DMS79 (cell line): ENCODE results near the gene SMIM24.
"Not testable (repeated sequence)": the region's sequence is repeated elsewhere in the genome, so short reads cannot be mapped to it uniquely, and the experiment has no call there.

ENCODE experiments used
- DNase-seq: peaks from one replicate; lab custom pipeline; 2025; lab: John Stamatoyannopoulos, UW

SMIM24 gene

DNA sequence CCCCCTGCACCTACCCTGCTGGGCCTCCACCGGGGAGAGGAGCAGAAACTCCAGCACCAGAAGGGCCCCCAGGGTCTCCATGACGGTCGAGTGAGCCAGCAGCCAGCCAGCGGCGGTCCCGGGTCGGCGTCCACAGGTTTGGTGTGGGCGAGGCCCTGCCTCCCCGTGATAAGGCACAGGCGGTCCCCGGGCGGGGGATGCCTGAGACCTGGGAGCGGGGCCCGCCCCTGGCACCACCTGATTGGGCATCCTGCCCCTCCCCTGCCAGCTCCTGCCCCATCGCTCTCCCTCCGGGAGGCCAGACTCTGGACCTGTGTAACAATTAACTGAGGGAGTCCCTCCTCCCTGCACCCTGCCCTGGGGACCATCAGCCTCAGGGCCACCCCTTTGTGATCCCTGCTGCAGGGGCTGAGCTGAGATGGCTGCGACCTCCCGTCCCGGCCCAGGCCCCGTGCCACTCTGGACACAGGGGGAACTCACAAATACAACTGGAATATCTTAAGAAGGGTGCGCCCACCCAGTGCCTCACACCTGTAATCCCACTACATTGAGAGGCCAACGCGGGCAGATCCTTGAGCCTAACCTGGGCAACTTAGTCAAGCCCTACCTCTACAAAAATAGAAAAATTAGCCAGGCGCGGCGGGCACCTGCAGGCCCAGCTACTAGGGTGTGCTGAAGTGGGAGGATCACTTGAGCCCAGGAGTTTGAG lies at the start of gene SMIM24:
Gene SMIM24 (minus strand): TSS at position 143 of the 709 bp plus-strand sequence. CDS start 62 bp downstream, at position 81.
- DNase-seq: no peak

DNA sequence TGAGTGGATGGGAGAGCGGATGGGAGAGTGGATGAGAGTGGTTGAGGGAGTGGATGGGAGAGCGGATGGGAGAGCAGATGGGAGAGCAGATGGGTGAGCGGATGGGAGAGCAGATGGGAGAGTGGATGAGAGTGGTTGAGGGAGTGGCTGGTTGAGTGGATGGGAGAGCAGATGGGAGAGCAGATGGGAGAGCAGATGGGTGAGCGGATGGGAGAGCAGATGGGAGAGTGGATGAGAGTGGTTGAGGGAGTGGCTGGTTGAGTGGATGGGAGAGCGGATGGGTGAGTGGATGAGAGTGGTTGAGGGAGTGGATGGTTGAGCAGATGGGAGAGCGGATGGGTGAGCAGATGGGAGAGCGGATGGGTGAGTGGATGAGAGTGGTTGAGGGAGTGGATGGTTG lies 49.0 kb upstream of the SMIM24 start:
- not testable (repeated sequence) for DNase-seq

DNA sequence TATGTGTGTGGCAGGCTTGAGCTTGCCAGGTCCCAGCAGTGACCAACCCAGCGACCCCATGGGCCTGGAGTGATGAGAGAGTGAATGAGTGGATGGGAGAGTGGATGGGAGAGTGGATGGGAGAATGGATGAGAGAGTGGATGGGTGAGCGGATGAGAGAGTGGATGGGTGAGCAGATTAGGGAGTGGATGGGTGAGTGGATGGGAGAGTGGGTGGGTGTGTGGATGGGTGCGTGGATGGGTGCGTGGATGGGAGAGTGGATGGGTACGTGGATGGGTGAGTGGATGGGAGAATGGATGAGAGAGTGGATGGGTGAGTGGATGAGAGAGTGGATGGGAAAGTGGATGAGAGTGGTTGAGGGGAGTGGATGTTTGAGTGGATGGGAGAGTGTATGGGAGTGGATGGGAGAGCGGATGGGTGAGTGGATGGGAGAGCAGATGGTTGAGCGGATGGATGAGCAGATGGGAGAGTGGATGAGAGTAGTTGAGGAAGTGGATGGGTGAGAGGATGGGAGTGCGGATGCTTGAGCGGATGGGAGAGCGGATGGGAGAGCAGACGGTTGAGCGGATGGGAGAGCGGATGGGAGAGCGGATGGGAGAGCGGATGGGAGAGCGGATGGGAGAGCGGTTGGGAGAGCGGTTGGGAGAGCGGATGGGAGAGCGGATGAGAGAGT lies 48.4 kb upstream of the SMIM24 start:
- no peak for DNase-seq

DNA sequence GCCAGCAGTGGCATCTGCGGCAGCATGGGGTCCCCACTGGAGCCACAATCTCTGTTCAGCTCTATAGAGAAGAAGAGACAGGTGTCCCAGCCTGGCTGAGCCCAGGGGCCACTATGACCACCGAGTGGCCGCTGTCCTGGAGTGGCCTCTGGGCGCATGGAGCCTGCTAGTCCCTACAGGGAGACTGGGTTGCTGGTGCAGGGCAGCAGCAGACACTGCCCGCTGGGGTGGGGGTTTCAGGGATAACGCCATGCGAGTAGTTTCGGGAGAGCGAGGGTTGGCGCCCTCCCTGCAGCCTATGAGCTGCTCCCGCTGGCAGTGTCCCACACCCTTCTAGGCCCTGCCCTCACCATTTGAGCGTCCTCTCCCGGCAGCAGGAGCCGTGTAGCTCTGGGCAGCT lies 47.8 kb upstream of the SMIM24 start:
- DNase-seq: no peak

DNA sequence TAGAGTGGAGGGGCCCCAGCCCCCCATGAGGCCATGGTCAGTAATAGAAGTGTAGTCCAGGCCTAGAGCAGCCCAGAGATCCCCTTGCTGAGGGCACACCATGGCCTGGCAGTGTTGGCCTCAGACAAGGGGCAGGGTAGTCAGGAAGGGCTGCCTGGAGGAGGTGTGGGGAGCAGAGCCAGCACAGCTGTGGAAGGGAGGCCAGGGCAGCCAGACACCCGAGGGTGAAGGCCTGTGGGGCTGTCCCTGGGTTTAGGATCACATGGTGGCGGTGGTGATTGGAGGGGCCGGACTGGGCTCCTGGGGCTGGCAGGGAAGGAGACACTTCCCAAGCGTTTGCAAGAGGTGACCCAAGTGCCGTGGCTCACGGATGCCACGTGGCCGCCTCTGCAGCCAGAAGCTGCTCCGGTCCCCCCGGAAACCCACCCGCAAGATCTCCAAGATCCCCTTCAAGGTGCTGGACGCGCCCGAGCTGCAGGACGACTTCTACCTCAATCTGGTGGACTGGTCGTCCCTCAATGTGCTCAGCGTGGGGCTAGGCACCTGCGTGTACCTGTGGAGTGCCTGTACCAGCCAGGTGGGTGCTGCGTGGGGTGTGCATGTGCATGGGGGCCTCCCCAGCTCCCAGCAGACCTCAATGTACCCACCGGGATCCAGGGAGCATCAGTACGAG lies 47.0 kb upstream of the SMIM24 start:
- no peak for DNase-seq

DNA sequence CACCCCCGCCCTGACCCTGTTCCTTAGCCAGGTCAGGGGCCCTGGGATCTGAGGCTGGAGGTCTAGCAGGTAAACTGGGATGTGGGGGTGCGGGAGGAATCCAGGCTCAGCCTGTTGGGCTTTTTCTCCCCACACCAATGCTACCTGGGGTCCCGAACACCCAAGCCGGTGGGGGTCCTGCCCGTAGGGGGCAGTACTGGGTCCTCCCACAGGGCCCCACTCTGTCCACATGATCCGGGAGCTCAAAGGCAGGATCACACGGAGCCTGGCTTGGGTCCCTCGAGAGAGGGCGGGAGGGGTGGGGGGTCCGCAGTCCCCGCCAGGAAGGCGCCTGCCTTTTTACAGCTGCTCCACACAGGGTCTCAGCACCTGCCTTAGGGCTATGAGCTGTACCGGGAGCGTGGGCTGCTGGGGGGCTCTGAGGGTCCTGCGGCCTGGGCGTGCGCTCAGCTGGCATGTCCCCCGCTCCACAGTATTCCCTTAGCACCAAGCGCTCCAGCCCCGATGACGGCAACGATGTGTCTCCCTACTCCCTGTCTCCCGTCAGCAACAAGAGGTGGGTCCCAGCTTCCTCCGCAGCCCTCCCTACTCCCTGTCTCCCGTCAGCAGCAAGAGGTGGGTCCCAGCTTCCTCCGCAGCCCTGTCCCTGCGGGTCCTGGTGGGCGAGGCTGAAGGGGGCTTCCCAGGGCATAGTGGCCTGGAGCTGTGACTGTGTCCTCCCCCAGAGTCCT lies 46.3 kb upstream of the SMIM24 start:
- no peak for DNase-seq

DNA sequence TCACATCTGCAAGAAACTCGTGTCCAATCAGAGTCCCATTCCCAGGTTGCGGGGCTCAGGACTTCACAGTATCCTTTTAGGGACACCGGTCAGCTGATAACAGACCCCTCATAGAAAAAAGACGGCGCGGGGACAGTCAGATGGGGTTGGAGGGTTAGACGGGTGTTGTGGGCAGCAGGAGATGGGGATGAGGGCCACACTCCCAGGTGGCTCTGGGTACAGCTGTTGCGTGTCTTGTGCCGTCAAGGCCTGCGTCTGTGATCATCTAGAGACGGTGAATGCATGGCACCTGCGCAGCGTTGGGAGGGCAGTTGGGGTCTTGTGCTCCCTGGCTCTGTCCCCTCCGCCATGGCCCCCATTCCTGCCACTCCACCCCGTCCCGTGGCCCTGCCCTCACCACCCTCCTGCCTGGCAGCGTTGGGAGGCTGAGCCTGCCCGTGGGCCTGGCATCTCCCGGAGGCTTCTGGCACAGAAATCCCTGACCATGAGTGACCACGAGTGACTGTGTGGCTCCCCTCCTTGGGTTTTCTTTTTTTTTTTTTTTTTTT lies 44.7 kb upstream of the SMIM24 start:
- no peak for DNase-seq

DNA sequence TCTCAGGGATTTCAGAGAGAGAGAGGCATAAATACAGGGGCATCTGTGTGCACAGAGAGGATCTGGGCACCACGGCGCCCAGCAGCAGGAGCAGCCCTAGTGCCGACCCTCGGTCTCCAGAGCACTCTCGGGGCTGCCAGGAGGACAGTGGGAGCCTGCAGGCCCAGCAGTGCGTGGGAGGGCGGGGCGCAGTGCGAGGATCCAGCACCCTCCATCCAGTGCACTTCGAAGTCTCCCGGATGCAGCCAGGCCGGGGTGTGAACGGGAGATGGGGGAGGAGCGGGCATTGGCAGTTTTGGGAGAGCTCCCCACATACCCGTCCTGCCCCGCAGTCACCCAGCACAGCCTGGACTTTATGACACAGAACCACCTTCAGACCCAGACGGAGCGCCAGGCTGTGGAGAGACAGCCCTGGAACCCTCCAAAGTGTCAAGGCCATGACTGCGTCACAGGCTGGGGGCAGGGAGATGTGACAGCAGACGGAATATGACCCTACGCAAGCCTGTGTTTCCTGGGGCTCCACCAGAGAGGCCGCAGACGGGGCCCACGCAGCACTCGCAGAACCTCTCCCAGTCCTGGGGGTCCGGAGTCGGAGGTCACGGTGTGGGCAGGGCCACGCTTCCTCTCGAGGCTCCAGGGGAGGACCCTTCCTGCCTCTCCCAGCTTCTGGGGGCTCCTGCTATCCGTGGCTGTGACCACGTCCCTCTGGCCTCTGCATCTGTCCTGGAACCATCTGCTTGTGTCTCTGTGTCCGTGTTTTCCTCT lies 43.9 kb upstream of the SMIM24 start:
- no peak for DNase-seq

DNA sequence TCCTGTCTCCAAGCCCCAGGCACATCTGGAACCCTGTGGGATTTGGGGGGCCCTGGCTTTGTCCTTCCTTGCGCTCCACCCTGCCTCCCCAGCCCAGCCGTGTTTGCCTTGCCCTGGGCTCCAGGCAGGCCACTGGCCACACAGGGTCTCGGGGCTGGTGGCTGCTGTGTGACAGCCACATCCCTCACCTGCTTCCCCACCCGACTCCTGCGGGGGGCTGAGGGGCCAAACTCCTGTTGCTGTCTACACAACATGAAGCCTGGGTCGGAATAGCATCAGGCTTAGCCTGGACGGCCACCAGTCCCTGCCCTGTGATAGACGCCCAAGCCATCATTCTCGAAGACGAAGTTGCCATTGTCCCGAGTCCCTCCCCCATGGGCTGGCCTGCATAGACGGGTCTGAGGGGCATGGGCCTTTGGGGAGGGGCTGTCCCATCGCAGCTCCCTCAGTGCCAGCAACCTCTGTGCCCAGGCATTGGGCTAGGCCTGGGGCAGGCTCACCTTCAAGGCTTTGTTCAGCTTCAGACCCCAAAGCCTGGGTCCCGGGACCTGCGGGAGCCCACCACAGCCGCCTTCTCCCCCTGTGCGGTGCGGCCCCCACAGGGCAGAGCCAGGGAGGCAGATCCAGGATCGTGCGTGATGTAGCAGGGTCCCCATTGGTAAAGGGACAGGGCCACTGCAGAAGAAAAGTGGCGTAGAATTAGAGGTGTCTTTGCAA lies 43.2 kb upstream of the SMIM24 start:
- DNase-seq: no peak

DNA sequence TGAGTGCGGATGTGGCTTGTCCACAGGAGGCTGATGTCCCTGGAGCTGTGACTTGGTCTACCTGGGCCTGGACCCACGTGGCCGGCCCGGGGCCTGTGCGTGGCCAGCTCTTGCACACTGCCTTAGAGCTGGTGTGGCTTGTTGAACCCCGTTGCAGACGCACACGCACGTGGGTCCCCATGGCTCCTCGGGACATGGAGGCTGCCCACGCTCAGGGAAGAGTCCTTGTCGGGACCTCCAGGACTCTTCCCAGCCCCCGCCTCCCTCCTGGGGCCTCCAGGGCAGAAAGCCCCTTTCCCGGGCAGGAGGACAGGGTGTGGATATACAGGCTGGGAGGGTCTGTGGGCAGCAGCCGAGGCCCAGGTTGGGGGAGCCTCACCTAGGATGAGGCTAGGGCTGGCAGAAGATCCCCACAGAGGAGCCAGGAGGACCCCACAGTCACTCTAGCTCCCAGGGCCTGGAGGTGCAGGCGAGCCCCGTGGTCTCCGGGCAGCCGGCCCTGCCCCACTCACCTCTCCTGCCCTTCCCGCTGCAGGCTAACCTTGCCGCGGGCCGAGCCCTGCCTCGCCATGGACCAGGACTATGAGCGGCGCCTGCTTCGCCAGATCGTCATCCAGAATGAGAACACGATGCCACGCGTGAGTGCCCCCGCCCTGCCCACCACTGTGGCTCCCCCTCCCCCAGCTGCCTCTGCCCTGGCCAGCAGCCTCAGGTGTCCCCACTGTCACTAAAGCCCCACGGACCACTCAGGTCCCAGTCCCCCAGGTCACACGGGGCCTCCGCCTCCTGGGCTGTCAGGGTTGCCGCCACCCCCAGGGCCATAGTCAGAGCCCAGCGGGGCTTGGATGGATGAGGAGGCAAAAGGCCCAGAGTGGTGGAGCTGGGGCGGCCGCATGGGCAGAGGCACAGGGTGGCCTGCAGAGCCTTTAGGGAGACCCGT lies 42.4 kb upstream of the SMIM24 start:
- no peak for DNase-seq

DNA sequence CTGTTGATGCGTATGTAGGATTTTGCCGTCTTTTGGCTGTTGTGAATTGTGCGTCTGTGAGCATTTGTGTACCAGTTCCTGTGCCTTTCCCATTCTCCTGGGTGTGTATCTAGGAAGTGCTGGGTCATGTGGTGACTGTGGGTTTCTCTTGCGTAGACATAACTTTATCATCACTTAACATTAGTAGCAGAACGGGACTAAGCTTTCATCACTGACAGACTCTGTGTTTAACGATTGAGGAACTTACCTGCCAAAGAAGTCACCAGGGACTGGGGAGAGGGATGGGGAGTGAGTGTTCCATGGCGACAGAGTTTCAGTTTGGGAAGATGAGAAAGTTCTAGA lies 40.8 kb upstream of the SMIM24 start:
- no peak for DNase-seq

DNA sequence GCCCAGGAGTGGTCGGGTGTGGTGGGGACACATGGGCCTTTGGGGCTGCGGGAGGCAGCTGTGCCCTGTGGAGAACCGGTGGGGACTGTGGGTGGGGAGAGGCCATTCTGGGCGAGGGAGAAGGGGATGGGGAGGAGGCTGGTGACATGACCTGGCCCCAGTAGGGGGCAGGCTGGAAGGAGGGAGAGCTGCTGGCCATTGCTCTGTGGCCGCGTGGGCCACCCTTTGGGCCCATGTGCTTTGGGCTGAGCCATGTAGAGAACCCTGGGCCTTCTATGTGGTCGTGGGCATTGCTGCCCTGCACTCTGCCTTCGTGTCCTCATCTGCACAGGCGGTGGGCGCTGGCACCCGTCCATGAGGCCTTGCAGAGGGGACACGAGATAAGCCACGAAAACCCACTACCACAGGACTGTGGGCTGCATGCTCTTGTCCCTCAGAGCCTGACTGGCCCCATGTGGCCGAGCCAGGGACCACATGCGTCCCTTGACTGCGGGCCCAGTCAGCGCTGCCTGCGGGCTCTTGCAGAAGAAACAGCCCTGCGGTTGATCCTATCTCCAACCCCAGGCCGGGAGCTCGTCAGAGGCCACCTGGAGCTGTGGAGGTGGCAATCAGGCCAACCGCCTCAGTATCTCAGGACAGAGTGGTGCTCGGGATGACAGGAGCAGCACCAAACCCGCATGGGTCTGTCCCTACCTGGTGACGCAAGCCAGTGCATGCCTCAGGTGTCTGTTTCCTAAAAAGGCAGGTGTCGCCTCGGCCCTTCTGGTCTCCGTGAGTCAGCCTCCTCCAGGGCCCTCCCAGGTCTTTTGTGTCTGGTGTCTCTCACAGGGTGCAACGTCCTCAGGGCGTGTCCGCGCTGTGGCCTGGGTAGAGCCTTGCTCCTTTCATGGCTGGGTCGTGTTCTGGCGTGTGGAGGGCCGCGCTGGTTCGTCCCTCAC lies 40.1 kb upstream of the SMIM24 start:
- no peak for DNase-seq

DNA sequence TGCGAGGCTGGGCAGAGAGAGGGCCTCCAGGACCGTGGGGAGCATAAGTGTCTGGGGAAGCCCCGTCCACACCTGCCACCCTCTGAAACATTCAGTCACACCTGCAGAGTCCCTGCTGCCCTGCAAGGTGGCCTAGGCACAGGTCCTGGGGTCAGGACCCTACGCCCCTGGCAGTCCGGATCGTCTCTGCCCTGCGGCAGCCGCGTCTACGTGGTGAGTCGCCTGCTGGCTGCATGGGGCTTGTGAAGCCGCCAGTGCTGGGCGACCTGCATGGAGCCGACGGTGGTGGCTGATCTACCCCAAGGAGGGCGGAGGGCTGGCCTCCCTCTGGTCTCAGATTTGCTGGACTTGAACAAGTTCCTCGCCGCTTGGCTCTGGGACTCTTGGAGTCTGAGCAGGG lies 38.8 kb upstream of the SMIM24 start:
- DNase-seq: no peak

DNA sequence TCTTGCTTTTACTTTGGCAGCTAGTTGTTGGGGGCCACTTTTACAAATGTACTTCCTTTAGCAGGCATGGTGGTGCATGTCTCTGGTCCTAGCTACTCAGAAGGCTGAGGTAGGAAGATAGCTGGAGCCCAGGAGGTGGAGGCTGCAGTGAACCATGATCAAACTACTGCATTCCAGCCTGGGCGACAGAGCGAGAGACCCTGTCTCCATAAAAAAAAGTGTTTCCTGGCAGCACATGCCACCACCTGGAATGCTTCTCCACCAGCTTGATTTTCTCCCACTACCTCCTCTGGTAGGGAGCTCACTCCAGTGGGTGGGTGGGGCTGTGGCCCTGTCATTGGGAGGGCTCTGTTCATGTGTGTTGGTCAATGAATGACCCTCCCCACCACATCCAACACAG lies 38.3 kb upstream of the SMIM24 start:
- DNase-seq: no peak

DNA sequence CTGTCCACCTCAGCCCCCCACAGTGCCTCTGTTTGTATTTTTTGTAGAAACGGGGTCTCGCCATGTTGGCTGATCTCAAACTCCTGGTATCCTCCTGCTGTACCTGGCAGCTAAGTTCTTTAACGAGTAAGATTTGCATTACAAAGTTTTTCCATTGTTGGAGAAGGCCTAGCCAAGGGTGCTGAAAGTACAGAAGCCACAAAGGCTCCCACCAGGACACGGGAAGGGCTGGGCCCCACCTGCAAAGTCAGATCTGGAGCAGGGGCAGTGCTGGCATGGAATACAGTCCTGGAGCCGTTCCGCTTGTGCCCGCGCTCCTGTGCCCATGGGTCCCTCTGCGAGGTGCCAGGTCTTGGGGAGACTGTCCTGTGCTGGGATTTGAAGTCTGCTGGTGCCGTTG lies 37.9 kb upstream of the SMIM24 start:
- no peak for DNase-seq

DNA sequence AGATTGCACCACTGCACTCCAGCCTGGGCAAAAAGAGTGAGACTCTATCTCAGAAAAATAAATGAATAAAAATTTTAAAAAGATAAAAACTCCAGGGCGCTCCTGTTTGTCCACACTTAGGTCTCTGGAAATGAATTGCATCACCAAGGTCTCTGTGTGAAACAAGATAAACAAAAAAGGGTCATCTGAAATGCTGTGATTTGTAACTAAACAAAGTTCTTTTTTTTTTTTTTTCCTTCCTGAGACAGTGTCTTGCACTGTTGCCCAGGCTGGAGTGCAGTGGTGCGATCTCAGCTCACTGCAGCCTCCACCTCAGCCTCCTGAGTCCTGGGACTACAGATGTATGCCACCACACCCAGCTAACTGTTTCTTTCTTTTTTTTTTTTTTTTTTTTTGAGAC lies 37.3 kb upstream of the SMIM24 start:
- no peak for DNase-seq

DNA sequence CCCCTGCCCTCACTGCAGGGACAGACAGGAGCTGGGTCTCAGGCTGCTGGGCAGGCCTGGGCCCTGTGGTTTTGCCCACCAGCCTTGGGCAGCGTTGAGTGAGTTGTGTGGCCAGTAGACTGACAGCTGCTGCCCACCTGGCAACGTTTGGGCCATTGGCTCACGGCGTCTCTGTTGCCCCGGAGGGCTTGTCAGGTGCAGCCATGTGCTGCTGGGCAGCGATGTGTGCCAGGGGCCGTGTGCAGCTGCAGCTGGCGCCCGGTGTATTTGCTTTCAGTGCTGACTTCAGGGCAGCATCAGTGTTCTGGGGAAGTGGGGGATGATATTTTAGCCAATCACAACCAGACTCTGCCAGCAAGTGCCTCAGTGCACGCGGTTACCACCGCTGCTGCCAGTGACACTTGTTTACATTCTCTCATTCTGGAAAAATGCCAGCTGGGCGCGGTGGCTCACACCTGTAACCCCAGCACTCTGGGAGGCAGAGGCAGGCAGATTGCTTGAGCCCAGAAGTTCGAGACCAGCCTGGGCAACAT lies 36.4 kb upstream of the SMIM24 start:
- DNase-seq: peak; percentile 70

DNA sequence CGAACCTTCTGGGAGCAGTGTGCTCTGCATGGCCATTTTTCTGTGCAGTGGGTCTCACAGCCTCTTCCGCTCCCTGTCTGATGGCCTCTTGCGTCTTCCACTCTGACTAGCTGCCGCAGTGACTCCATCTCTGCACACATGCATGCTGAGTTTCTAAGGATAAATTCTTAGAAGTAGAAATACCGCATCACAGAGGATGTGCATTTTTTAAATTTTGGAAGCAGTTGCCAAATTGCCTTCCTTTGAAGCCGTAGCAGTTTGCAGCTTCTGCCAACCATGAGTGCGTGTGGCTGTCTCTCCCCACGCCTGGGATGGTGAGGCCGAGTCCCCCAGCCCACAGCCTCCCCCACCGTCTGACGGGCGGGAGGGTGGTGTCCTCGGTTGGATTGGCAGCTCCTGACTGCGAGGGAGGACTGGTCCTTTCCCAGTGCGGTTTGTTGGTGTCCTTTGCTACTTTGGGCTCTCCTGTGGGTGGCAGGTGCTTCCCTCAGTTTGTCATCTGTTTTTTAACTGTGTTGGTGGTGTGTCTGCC lies 35.6 kb upstream of the SMIM24 start:
- no peak for DNase-seq
